ENCODE results near the gene SYT17. TPM values are rescaled to one million over a fixed set of nuclear protein-coding genes. Genes with fewer than 3 reads are reported as not detected.

SYT17 gene
- total RNA-seq, 4 donors from 2014 or later, result 0.29 to 4.4 (median 2.2) TPM

DNA sequence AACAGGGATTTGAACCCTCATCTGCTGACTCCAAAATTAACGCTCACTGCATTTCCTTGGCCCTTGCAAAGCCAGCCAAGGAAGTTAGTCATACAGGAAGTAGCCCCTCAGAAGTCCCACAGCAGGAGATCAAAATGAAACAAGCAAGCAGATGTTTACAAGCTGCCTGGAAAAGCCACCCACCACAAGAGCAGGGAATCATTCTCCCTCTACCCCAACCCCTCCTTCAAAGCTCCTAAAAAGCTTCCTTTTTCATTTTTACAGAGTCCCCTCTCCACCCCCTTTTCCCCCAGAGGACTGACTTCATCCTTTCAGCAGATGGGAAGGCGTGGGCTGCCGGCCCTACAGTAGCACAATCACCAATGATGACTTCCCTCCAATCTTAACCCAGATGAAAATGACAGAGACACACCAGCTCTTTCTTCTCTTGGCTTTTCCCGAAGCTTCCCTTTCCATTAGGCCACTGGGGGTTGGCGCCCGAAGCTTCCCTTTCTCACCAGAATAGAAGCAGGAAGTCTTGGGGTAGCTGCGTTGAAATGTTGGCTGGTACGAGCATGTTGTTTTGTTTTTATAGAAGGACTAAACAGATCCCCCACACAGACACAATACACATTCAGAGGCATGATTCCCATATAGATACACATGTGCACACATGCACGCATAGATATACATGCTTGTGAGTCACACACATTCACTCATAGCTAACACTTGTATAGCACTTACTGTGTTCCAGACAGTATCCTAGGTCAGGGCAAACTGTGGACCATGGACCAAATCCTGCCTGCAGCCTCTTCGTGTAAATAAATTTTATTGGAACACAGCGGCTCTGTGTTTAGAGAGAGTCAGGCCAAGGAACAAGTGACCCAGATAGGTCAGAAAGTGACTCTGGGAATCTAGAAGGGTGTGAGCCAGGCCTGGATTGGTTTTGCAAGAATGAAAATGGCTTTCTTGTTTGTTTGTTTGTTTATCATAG lies 36.9 kb upstream of the SYT17 start:
- Histone ChIP-seq H3K27me3 (no peaks in the 10 kb centered on the region), H3K36me3 (no peaks in the 10 kb centered on the region), H3K4me3 (no peak overlapping the region), H3K9me3 (no peaks in the 10 kb centered on the region), H3K27ac (peak overlapping the region; percentile 74 to 78), H3K4me1 (no peaks in the 10 kb centered on the region)
- TF ChIP-seq, protein P1, sequence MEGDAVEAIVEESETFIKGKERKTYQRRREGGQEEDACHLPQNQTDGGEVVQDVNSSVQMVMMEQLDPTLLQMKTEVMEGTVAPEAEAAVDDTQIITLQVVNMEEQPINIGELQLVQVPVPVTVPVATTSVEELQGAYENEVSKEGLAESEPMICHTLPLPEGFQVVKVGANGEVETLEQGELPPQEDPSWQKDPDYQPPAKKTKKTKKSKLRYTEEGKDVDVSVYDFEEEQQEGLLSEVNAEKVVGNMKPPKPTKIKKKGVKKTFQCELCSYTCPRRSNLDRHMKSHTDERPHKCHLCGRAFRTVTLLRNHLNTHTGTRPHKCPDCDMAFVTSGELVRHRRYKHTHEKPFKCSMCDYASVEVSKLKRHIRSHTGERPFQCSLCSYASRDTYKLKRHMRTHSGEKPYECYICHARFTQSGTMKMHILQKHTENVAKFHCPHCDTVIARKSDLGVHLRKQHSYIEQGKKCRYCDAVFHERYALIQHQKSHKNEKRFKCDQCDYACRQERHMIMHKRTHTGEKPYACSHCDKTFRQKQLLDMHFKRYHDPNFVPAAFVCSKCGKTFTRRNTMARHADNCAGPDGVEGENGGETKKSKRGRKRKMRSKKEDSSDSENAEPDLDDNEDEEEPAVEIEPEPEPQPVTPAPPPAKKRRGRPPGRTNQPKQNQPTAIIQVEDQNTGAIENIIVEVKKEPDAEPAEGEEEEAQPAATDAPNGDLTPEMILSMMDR (IDR thresholded peaks at IDR 0.05), result no peak
- peak in 1 of 2 donors; percentile 6 for TF ChIP-seq POLR2A (IDR thresholded peaks at IDR 0.05)
- DNase-seq, result no peak
- intact Hi-C loops (cut with DNase I; ENCODE audit: low total_unique reads), result no loop called here

DNA sequence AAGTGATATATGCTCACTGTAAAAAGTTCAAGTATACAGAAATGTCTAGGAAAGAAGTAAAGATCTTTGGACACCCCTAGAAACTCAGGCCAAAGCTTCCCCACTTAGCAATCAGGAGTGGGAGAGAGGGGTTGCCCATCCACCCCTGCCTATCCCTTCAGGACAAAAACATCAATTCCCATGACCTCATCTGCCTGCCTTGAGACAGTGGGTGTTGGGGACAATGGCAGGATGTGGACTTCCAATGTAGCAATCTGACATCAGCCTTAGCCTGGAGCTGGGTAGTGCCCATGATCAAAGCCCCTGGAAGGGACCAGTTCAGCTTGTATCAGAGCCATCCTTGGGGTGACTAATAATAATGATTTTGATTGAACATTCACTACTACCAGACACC lies 36.2 kb upstream of the SYT17 start:
- no peak for DNase-seq
- intact Hi-C loops (cut with DNase I; ENCODE audit: low total_unique reads), result no loop called here
- no peak for TF ChIP-seq POLR2A (IDR thresholded peaks at IDR 0.05)
- TF ChIP-seq, protein P1 (IDR thresholded peaks at IDR 0.05), result no peak
- Histone ChIP-seq H3K4me3 (no peak overlapping the region), H3K9me3 (no peaks in the 10 kb centered on the region), H3K36me3 (no peaks in the 10 kb centered on the region), H3K27me3 (no peaks in the 10 kb centered on the region), H3K4me1 (no peaks in the 10 kb centered on the region), H3K27ac (peak overlapping the region; percentile 74 to 78)

DNA sequence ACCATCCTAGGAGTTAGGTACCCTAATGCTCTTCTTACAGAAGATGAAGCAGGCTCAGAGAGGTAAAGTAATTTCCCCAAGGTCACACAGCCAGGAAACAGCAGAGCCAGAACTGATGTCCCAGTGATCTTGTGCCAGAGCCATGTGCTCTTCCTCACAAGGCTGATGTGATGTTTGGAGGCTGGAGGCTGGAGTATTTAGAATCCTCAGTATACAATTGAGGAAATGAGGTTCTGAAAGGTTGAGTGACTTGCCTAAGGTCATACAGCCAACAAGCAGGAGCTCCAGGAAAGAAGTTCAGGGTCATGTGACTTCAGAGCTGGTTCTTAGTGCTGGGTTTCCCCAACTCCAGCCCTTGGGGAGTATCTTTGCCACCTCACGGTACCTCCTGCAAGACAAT lies 35.8 kb upstream of the SYT17 start:
- Histone ChIP-seq H3K4me3 (no peak overlapping the region), H3K9me3 (no peaks in the 10 kb centered on the region), H3K27me3 (no peaks in the 10 kb centered on the region), H3K27ac (peak overlapping the region; percentile 74 to 78), H3K4me1 (no peaks in the 10 kb centered on the region), H3K36me3 (no peaks in the 10 kb centered on the region)
- no peak for DNase-seq
- TF ChIP-seq, protein P1 (IDR thresholded peaks at IDR 0.05), result no peak
- TF ChIP-seq POLR2A (IDR thresholded peaks at IDR 0.05), result no peak
- intact Hi-C loops (cut with DNase I; ENCODE audit: low total_unique reads), result no loop called here

DNA sequence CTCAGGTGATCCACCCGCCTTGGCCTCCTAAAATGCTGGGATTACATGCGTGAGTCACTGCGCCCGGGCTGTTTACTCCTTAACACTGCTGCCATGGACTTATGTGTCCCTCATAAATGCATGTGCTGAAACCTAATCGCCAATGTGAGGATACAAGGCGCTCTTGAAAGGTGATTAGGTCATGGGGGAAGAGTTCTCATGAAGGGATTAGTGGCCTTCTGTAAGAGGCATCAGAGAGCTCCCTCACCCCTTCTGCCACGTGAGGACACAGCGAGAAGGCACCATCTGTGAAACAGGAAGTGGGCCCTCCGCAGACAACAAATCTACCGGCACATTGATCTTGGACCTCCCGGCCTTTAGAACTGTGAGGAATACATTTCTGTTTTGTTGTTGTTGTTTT lies 35.1 kb upstream of the SYT17 start:
- Histone ChIP-seq H3K9me3 (no peaks in the 10 kb centered on the region), H3K4me3 (no peak overlapping the region), H3K27ac (peak overlapping the region in 1 of 2 donors; percentile 74), H3K36me3 (no peaks in the 10 kb centered on the region), H3K4me1 (no peaks in the 10 kb centered on the region), H3K27me3 (no peaks in the 10 kb centered on the region)
- TF ChIP-seq, protein P1 (IDR thresholded peaks at IDR 0.05), result no peak
- no peak for TF ChIP-seq POLR2A (IDR thresholded peaks at IDR 0.05)
- intact Hi-C loops (cut with DNase I; ENCODE audit: low total_unique reads), result no loop called here
- DNase-seq, result no peak

DNA sequence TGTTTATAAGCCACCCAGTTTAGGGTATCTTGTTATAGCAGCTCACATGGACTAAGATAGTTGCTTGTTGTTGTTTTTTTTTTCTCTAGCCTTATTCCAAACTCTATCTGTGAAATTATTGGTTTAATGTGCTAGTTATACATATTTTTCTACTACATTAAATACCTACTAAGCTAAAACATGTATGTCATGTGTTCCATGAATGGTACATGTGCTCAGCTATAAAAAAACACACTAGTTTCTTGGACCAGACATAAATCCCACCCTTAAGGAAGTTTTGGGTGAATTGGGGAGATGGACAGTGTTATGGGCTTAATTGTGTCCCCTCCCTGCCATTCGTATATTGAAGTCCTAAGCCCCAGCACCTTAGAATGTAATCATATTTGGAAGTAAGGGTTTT lies 34.4 kb upstream of the SYT17 start:
- TF ChIP-seq, protein P1 (IDR thresholded peaks at IDR 0.05), result no peak
- intact Hi-C loops (cut with DNase I; ENCODE audit: low total_unique reads), result no loop called here
- Histone ChIP-seq H3K9me3 (no peaks in the 10 kb centered on the region), H3K4me1 (no peaks in the 10 kb centered on the region), H3K36me3 (no peaks in the 10 kb centered on the region), H3K27me3 (no peaks in the 10 kb centered on the region), H3K27ac (no peak overlapping the region), H3K4me3 (no peak overlapping the region)
- no peak for DNase-seq
